Activated CD8-positive, alpha-beta memory T cell treated with anti-CD3 and anti-CD28 coated beads for 36 hours (primary cell): ENCODE results near the gene XRN2. TPM values are rescaled to one million over a fixed set of nuclear protein-coding genes. Genes with fewer than 3 reads are reported as not detected.
"Not testable (repeated sequence)": the region's sequence is repeated elsewhere in the genome, so short reads cannot be mapped to it uniquely, and the experiment has no call there.

ENCODE experiments used
- CTCF ChIA-PET: fragments of 350-600 bp; sonication (Branson Sonifier 250); formaldehyde crosslinking; loops from one replicate; lab custom pipeline; 2021; ENCODE audit warnings: antibody characterized with exemption; lab: Charles Lee
- POLR2A ChIA-PET: fragments of 350-600 bp; sonication (Branson Sonifier 250); formaldehyde crosslinking; loops from one replicate; lab custom pipeline; 2021; ENCODE audit warnings: antibody characterized with exemption; lab: Charles Lee
- total RNA-seq, 2 experiments: library from RNA; stranded (reverse); gene quantifications; one replicate each; pipeline ENCODE4 v1.2.3, GENCODE V29; 2021

XRN2 gene
- total RNA-seq, 2 experiments from 2014 or later, result 93.9 to 95.0 TPM

DNA sequence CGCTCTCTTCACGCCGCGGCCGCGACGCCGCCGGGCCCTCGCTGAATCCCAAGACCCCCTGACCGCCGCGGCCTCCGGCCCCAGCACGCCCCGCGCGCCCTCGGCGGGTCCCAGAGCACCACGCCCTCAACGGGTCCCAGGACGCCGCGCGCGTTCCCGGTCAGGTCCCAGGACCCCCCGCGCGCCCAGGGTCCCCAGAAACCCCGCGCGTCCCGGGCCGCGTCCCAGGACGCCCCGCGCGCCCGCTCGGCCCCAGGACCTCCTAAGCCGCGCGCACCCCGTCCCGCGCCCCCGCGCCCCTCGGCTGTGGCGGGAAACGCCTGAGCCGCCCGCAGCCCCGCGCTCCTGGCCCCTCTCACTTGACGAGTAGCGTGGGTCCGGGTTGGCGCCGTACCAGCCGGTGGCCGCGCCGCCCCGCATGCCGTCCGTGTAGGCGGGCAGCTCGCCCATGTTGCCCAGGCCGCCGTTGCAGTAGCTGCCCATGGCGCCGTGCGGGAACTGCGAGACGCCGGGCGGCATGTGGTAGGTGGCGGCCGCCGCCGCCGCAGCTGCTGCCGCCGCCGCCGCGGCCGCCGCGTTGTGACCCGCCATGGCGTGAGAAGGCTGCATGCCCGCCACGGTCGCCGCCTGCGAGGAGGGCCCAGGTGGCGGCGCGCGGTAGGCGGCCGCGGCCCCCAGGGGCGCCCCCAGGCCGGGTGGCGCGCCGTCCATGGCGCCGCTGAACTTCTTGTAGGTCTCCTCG lies 93.6 kb downstream of the XRN2 start:
- CTCF ChIA-PET, result no interaction called here
- POLR2A ChIA-PET, result no interaction called here

DNA sequence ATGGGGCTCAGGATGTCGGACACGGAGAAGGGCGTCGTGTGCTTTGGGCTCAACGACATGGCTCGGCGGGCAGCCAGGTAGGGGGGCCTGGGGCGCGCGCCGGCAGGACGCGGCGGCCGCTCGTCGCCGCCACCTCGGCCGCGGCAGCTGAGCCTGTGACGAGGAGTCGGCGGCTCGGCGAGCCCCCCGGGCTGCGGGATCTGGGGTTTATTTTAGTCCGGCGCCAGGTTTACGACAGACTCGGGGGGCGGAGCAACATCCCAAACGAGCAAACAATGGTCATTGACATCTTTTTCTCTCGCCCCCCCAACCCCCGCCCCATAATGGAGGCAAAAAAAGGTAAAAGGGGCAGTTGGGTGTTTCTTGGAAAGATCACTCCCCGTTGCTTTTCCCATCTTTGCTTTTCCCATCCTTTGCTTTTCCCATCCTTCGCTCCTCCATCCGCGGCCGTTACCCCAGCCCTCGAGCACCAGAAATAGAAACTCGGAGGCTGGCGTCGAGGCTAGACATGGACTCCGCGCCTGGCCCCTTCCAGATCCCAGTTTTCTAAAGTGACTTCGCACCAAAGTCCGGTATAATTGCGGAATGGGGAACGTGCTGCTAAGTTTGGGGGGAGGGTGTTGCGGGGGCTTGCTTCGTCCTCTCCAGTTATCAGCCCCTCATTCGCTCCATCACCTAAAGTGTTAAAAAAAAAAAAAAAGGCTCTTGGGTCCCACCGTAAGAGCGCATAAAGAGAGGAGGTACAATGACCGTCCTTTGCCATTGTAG lies 94.4 kb downstream of the XRN2 start, which contains the start of gene NKX2-4:
TSS of gene NKX2-4 (minus strand) at position 186 of the 768 bp plus-strand sequence. CDS start at position 59, 127 bp downstream.
- CTCF ChIA-PET, result interaction anchor here (0.7 kb wide), 1 partner anchor 180 kb away, joined by 4 read pairs; no protein-coding TSS in a partner anchor
- POLR2A ChIA-PET, result no interaction called here

DNA sequence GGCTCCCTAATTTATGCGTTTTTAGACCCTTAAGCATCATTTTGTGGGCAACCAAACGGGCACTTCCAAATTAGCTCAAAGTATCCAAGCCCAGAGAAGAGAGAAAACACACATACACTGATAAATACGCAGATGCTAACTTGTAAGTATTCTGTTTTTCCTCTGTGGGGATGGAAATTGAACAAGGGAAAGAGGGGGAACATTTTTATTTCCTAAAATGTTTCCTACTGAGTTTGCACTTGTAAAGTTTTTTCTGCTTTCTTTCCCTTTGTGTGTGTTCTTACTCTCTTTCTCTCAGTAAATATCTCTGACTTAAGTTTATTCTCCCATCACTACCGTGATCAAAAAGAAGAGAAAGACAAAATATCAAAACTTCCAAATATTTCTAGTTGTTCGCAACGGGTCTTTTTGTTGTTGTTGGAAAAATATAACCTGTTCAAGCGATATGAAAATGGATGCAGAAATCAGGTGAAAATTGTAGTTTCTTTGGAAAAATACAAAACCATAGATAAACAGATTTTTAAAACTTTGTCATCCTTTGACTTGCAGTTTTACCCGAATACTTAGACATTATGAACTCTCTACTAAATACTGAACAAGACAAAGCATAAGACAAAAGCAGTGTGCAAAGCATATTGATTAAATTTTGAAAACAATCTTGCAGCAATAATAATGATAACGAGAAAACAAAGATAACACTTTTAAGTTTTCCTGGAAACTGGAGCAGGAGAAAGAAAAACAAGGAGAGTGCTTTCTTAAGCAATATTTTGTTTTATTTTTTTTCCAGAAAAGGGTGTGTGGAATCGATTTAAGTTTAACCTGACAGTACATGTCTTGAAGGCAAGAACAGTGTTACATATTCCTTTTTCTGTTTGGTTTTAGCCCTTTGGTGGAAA lies 95.2 kb downstream of the XRN2 start:
- ChIA-PET CTCF (interaction anchor here (0.7 kb wide), 1 partner anchor 181 kb away, joined by 4 read pairs; no protein-coding TSS in a partner anchor), POLR2A (no interaction called here)

DNA sequence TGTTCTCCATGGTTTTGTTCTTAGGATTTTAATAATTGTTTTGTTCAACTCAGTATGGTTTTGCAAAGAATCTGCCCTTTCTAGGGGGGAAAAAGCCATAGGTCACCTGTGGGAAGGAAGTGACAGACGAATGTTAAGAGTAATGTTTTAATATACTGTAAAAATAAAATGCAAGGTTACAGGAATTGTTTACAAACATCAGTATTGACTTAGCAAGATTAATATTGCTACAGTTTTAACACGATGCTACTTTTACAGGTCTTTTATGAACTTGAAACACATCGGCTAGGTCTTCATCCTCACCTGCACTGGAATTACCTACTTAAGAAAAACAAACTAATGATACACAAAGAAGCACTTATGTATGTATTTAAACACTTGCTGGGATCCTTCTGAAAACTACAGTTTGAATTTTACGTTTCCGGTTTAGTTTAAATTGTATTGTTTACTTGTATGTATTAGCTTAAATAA lies 95.9 kb downstream of the XRN2 start:
- POLR2A ChIA-PET, result no interaction called here
- CTCF ChIA-PET, result no interaction called here

DNA sequence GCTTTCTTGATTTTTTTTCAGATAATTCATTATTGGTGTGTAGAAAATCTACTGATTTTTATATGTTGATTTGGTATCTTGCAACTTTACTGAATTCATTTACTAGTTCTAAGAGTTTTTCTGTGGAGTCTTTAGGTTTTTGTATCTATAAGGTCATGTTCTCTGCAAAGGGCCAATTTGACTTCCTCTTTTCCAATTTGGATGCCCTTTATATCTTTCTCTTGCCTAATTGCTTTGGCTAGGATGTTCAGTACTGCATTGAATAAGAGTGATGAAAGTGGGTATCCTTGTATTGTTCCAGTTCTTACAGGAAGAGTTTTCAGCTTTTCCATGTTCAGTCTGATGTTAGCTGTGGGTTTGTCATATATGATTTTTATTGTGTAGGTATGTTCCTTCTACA lies 108.6 kb downstream of the XRN2 start:
- ChIA-PET CTCF (no interaction called here), POLR2A (no interaction called here)

DNA sequence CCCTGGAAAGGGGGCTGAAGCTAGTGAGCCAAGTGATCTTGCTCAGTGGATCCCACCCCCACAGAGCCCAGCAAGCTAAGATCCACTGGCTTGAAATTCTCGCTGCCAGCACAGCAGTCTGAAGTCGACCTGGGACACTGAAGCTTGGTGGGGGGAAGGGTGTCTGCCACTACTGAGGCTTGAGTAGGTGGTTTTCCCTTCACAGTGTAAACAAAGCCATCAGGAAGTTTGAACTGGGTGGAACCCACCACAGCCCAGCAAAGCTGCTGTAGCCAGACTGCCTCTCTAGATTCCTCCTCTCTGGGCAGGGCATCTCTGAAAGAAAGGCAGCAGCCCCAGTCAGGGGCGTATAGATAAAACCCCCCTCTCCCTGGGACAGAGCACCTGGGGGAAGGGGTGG lies 110.9 kb downstream of the XRN2 start:
- CTCF ChIA-PET, POLR2A ChIA-PET: not testable (repeated sequence)

DNA sequence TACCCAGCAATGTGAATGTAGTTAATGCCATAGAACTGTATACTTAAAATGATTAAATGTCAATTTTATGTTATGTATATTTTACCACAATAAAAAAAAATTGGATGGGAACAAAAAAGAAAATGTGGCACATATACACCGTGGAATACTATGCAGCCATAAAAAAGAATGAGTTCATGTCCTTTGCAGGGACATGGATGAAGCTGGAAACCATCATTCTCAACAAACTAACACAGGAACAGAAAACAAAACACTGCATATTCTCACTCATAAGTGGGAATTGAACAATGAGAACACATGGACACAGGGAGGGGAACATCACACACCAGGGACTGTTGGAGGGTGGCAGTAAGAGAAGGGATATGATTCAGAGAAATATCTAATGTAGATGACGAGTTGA lies 116.0 kb downstream of the XRN2 start:
- CTCF ChIA-PET, POLR2A ChIA-PET: not testable (repeated sequence)

DNA sequence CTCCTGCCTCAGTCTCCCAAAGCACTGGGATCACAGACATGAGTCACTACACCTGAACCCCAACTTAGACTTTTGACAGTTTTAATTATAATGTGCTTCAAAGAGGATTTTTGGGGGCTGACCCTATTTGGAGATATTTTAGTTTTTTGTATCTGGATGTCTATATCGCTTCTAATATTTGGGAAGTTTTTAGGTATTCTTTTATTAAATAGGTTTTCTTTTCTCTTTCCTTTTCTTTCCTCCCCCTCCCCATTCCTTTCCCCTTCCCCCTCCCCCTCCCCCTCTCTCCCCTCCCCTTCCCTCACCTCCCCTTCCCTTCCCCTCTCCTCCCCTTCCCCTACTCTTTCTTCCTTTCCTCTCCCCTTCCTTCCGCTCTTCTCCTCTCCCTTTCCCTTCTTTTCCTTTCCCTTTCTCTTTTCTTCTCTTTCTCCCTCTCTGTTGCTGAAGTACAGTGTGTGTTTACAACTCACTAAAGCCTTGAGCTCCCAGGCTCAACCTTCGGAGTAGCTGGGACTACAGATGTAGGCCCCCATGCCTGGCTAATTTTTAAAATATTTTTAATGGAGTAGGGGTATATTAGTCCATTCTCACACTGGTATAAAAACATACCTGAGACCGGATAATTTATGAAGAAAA lies 118.6 kb downstream of the XRN2 start:
- POLR2A ChIA-PET, result no interaction called here
- CTCF ChIA-PET, result no interaction called here

DNA sequence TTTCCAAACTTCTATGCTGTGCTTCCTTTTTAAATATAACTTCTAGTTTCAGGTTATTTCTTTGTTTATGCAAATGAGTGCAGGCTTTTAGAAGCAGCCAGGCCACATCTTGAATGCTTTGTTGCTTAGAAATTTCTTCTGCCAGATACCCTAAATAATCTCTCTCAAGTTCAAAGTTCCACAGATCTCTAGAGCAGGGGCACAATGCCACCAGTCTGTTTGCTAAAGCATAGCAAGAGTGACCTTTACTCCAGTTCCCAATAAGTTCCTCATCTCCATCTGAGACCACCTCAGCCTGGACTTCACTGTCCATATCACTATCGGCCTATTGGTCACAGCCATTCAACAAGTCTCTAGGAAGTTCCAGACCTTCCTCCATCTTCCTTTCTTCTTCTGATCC lies 120.6 kb downstream of the XRN2 start:
- CTCF ChIA-PET, POLR2A ChIA-PET: not testable (repeated sequence)

DNA sequence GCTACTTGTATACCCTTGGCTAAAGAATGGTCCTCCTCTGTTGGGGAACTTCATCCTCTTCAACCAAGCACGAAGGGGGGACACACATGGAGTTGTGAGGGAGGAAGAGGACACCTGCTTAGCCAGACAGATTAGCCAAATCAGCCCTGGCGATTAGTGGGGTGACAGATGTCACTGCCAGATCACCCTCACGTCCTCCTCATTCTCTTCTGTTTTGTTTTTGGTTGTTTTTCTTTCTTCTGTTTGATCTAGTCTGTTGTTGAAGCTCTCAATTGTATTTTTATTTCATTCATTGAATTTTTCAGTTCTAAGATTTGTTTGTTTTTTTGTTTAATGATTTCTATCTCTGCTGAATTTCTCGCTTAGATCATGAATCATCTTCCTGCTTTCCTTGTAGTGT lies 121.7 kb downstream of the XRN2 start:
- ChIA-PET POLR2A (no interaction called here), CTCF (no interaction called here)

DNA sequence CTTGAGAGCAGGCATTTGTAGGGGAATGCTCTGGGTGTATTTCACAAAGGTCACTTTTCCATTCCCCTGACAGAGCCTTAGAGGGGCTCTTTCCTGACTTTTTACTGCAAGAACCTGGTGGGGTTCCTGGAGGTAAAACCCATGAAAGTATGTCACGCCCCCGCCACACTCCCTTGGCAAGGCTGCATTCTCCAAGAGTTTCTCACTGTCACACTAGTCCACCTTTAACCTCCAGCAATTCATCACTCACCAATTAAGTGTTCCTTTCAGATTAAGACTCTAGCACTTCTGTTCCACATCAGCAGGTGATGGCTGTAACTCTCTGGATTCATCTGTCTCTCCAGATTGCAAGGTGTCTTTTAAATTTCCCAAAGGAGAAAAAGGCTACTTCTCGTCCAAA lies 126.9 kb downstream of the XRN2 start:
- ChIA-PET POLR2A (no interaction called here), CTCF (no interaction called here)

DNA sequence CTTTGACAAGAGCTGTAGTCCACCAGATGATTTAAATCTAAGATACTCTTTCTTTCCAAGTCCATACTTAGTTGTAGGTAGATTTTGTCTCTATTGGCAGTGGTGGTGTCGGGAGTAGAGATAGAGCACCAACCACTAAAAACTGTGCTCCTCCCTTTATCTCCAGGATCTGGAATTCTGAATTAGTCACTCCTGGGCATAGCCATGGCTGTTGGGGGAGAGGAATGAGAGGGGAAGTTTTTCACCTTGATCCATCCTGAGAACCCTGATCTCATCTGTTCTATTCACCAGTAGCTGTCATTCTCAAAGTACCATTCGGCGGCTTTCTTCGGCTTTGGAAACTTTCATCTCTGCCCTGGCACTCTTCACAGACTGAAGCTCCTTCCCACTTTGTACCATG lies 129.8 kb downstream of the XRN2 start:
- CTCF ChIA-PET, result no interaction called here
- POLR2A ChIA-PET, result no interaction called here

DNA sequence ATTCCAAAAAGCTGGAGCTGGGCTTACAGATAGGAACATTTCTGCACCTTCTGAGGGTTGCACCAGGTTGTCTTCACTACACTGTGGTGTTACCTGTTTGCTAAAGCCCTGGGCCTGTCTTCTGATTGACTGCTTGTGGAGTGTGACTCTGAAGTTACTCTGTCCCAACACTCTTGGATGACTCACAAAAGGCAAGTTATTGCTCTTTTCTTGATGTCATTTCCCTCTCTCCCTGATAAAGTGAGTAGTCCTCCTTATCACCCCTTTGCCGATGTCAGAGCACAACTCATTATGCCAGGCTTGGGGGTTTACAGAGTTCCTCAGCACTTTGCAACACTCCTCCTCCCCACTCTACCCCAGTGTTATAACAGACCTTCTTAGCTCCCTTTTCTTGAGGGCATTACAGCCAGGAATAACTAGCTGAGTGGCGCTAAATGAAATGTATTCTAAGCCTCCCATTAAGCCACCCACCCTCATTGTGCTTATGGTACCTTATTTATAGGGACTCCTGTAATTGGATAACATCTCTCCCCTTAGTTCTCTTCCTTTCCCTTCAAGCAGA lies 130.3 kb downstream of the XRN2 start:
- CTCF ChIA-PET, result no interaction called here
- POLR2A ChIA-PET, result no interaction called here

DNA sequence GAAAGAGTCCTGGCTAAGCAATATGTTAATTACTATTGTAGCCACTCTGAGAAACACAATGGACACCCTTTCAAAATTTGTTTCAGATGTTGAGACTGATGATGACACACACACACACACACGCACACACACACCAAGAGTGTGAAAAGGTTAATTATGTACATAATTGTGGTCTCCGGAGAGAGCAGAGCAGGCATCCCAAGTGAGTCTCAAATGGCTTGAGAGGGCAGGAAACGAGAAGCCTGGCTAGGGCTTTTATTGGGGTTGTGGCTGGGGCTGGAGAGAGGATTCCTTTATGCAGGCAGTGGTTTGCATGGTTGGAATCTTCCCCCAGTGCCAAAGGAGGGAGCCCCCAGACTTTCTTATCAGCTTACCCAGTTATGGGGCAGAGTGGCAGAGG lies 132.4 kb downstream of the XRN2 start:
- POLR2A ChIA-PET, result no interaction called here

DNA sequence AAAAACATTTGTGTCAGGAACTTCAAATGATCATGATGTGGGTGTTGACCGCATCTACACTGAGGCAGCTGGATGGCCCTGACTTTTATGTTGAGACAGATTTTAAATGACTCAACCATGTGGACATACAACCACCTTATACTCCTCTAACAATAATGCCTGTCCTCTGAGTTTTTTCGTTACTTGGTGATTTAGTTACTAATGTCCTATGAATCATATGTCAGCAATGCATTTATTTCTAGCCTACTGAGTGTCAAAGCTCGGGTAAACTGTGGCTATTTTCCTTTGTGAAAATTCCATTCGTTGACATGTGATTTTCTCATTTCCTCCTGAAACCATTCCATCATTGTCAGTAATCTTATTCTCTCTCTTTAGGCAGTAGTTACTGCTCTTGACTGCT lies 133.1 kb downstream of the XRN2 start:
- POLR2A ChIA-PET, result no interaction called here
- CTCF ChIA-PET, result no interaction called here

More for the DNA sequence above, 132.4 kb downstream of the XRN2 start:
- CTCF ChIA-PET, result no interaction called here

DNA sequence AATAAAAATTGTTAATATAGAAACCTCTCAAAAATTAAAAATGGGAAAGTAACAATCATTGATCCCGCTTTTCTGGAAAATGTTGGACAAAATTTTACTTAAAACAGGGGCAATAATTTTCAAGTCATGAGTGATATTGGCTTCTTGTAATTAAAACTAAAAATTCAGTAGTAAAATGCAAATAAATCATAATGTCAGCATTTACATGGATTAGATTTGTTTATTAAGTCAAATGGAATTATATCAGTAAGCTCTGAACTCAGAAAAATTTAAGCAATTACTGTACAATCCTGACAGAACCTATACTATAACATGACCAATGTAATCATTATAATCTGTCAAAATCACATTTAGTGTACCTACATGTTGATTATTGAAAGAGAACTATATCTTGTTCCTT lies 134.1 kb downstream of the XRN2 start:
- POLR2A ChIA-PET, result no interaction called here
- CTCF ChIA-PET, result no interaction called here

DNA sequence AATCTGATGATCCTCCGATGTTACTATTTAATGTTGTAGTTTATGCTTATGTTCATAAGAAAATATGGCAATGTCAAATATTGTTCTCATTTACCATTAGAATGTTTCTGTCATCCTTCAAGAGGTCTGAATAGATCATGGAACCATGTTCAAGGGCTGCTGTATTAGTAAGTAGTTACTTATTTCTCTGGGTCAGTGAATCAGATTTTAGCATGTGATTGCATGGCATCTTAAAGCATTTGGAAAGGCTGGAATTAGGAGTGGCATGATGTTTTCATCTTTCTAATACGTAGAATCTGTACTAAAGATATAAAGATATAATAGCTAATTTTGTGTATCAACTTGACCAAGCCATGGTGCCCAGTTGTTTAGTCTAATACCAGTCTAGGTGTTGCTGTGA lies 134.7 kb downstream of the XRN2 start:
- CTCF ChIA-PET, result no interaction called here
- POLR2A ChIA-PET, result no interaction called here
